Lower leg skin (tissue), 4 donors: ENCODE results near the gene NUDT3. TPM values are rescaled to one million over a fixed set of nuclear protein-coding genes. Genes with fewer than 3 reads are reported as not detected.

ENCODE experiments used
- DNase-seq, 2 donors: peaks; one replicate each; pipeline ENCODE4 v3.0.0-alpha.2; 2019; ENCODE audit warnings: low spot score in 2 of 2
- H3K4me3 ChIP-seq: fragments of 200-600 bp; sonication (generic); 2 replicates; pipeline ENCODE4 v1.5.1; 2017; ENCODE audit warnings: mild to moderate bottlenecking, low read depth; ENCODE audit not compliant: poor library complexity, severe bottlenecking
- CTCF ChIP-seq, 3 donors: fragments of 450-650 bp; IDR thresholded peaks; one replicate each; pipeline ENCODE4 v1.5.1; 2016; ENCODE audit warnings: antibody characterized with exemption in 3 of 3, mild to moderate bottlenecking in 3 of 3, moderate library complexity in 2 of 3
- POLR2A ChIP-seq, 2 donors: fragments of 450-650 bp; IDR thresholded peaks; one replicate each; pipeline ENCODE4 v1.6.1; 2016 to 2017; ENCODE audit warnings: antibody characterized with exemption in 2 of 2, mild to moderate bottlenecking in 1 of 2, moderate library complexity in 1 of 2
- WGBS, 2 donors: methylation state at CpG; one replicate each; pipeline ENCODE4 v1.1.5; 2018; 5-methylcytosine and 5-hydroxymethylcytosine counted together
- intact Hi-C: fragments of 100-400 bp; cut with DNase I; formaldehyde crosslinking; loops from one replicate; pipeline ENCODE4 v1.15.0; 2023; ENCODE audit warnings: low total_unique reads
- total RNA-seq, 4 donors: library from RNA; depleted of rRNA; stranded (reverse); fragments of >200 nt; gene quantifications; one replicate each; pipeline ENCODE4 v1.1.0, GENCODE V29; 2016

NUDT3 gene
- total RNA-seq, 4 donors from 2014 or later: 10.0 to 29.1 (median 19.9) TPM

GRCh38 chr6:34238585-34239499 is 153.6 kb downstream of the NUDT3 start:
- WGBS, 2 donors: 60 to 62% methylated on average over 14 of the region's 14 CpGs
- peak in 1 of 2 donors; percentile 82 for DNase-seq
- intact Hi-C loops: no loop called here
- no peak overlapping the region for H3K4me3 ChIP-seq
- TF ChIP-seq POLR2A (IDR thresholded peaks at IDR 0.05): no peak
- TF ChIP-seq CTCF (IDR thresholded peaks at IDR 0.05): no peak

- intact Hi-C loops: no loop called here
- WGBS, 2 donors: 6 to 10% methylated on average over 52 to 64 of the region's 64 CpGs
- no peak for TF ChIP-seq POLR2A (IDR thresholded peaks at IDR 0.05)
- TF ChIP-seq CTCF (IDR thresholded peaks at IDR 0.05): no peak
- peak in 1 of 2 donors; percentile 88 for DNase-seq
- peak overlapping the region; percentile 41 for H3K4me3 ChIP-seq
Observed at GRCh38 chr6:34237722-34238584, 154.5 kb downstream of the NUDT3 start.

- intact Hi-C loops: no loop called here
Observed at GRCh38 chr6:34237316-34237721, 155.2 kb downstream of the NUDT3 start.

GRCh38 chr6:34236443-34237315 is 155.8 kb downstream of the NUDT3 start, which contains the start of gene HMGA1:
TSS of gene HMGA1 (plus strand) at chr6:34236873. CDS start at chr6:34240781, 3,908 bp downstream.
- intact Hi-C loops: no loop called here
- WGBS, 2 donors: 1% methylated on average over 43 to 55 of the region's 91 CpGs
- DNase-seq: peak; percentile 82 to 97
- TF ChIP-seq CTCF (IDR thresholded peaks at IDR 0.05) (no peak), POLR2A (IDR thresholded peaks at IDR 0.05) (peak in 1 of 2 donors; percentile 58)
- H3K4me3 ChIP-seq: peak within 1 kb of the TSS; percentile 46

More at GRCh38 chr6:34237316-34237721, 155.2 kb downstream of the NUDT3 start:
- WGBS, 2 donors: 0% methylated on average over 3 of the region's 78 CpGs; no CpG with 5 or more reads in 1 of the 2 donors
- DNase-seq: no peak
- TF ChIP-seq CTCF (IDR thresholded peaks at IDR 0.05): no peak
- TF ChIP-seq POLR2A (IDR thresholded peaks at IDR 0.05): no peak
- peak overlapping the region; percentile 46 for H3K4me3 ChIP-seq

GRCh38 chr6:34236131-34236442 is 156.4 kb downstream of the NUDT3 start:
- intact Hi-C loops: no loop called here
- 18 to 36% methylated on average over 9 to 13 of the region's 13 CpGs for WGBS, 2 donors

More at GRCh38 chr6:34236131-34236442, 156.4 kb downstream of the NUDT3 start:
- DNase-seq: peak; percentile 63 to 89
- H3K4me3 ChIP-seq: peak overlapping the region; percentile 46
- TF ChIP-seq CTCF (IDR thresholded peaks at IDR 0.05) (no peak), POLR2A (IDR thresholded peaks at IDR 0.05) (no peak)
